Pancreas (tissue), 10 donors: Measurements from ENCODE around the gene PRKCE. TPM values are rescaled to one million over a fixed set of nuclear protein-coding genes. Genes with fewer than 3 reads are reported as not detected.

Experiments used
- ATAC-seq, 4 donors: fragments of 200-7000 bp; cut with Tn5 transposase; one replicate each; pipeline versions ENCODE4 v1.8.0 to v1.9.1; 2020; ENCODE audit warnings: mild to moderate bottlenecking in 4 of 4, moderate library complexity in 4 of 4
- DNase-seq, 6 donors: peaks; one replicate each; pipeline ENCODE4 v3.0.0-alpha.2; 2020
- FAIRE-seq: peaks from 2 replicates; lab custom pipeline; 2012; peaks lifted over from hg19 to GRCh38; lab: Jason Lieb, UNC
- H3K27ac ChIP-seq, 4 donors: fragments of 200-600 bp; sonication (generic); 1 replicate in 3 of 4; 2 replicates in 1 of 4; pipeline versions ENCODE4 v1.5.0 to v1.8.0; 2020
- H3K27me3 ChIP-seq, 4 donors: fragments of 200-600 bp; one replicate each; pipeline ENCODE4 v1.8.0; 2021
- H3K36me3 ChIP-seq, 3 donors: fragments of 200-600 bp; sonication (generic) in 1 of 3; one replicate each; pipeline versions ENCODE4 v1.5.0 to v1.8.0; 2020 to 2021
- H3K4me1 ChIP-seq, 3 donors: fragments of 200-600 bp; one replicate each; pipeline ENCODE4 v1.8.0; 2021
- H3K4me3 ChIP-seq, 4 donors: fragments of 200-600 bp; sonication (generic) in 2 of 4; one replicate each; pipeline versions ENCODE4 v1.5.0 to v1.8.0; 2020 to 2021
- H3K9me3 ChIP-seq, 4 donors: fragments of 200-600 bp; one replicate each; pipeline ENCODE4 v1.8.0; 2021
- WGBS, 2 donors: extraction: QIAGEN DNeasy Blood & Tissue Kit; methylation state at CpG; one replicate each; pipeline ENCODE4 v1.1.7; 2013; 5-methylcytosine and 5-hydroxymethylcytosine counted together
- intact Hi-C, 3 donors: fragments of 100-400 bp; cut with DNase I; formaldehyde crosslinking; loops; one replicate each; pipeline versions ENCODE4 v1.11.1 to v1.14.2; 2022
- polyA plus RNA-seq, 2 donors: library from polyadenylated mRNA; stranded (reverse); fragments of 200-250 nt; gene quantifications; one replicate each; pipeline ENCODE4 v1.2.3, GENCODE V29; 2013
- total RNA-seq, 6 donors: library from RNA; stranded (reverse); fragmentation: NEBNext Ultra II Directional in 4 of 6; extraction: Animal tissue kit (Norgen Biotek cat#: 25700) in 4 of 6; gene quantifications; one replicate each; pipeline versions ENCODE4 v1.2.1 to v1.2.4, GENCODE V29; 2021 to 2023
- TF ChIP-seq, protein P1 (sequence below), 4 donors: fragments of 200-600 bp; sonication (generic) in 3 of 4; IDR thresholded peaks; one replicate each; pipeline versions ENCODE4 v1.5.0 to v1.8.0; 2021; ENCODE audit warnings: antibody characterized with exemption in 4 of 4
- donor health status: healthy with polysubstance abuse.
- donor health status: DM: no; HTN: no; CAD: no; lungs with moderate emphysema.
- donor health status: DM: no; HTN: no; CAD: no.
- donor health status: control.
- donor health status: control.
- donor health status: Bipolar disorder and iron deficiency.
- donor health status: DM: yes; HTN: yes; CAD: no.
- donor health status: DM: no; HTN: no; CAD: no.
- donor health status: DM: no; HTN: no; CAD: no.
- donor health status: DM: yes; HTN: yes; CAD: no.

PRKCE gene
- total and polyA plus RNA-seq, 8 donors, result 4.0 to 19.4 (median 10.0) TPM

DNA sequence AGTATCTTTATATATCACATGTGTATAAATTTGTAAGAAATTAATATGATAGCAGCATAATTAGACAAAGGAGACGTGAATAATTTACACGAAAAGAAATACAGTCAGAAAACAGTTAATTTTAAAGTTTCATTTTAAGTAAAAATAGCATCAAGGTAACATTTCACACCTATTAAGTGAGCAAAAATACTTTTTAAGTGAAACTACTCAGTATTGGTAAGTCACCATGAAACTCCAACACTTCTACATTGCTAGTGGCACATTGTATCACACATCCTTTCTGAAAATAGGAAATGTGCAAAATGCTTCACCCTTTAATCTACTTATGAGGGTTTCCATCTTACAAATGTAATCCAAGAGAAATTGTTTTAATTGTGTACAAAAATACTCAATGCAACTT, 357.8 kb downstream of the PRKCE start:
- DNase-seq, result no peak
- no peak for ATAC-seq
- Histone ChIP-seq H3K4me3 (no peak overlapping the region), H3K27ac (no peak overlapping the region), H3K4me1 (no peaks in the 10 kb centered on the region), H3K9me3 (no peaks in the 10 kb centered on the region), H3K36me3 (peaks cover 0 to 3% (median 0%) of the 10 kb centered on the region in 3 donors), H3K27me3 (no peaks in the 10 kb centered on the region)
- WGBS, 2 donors, result 91 to 92% methylated on average over 2 of the region's 2 CpGs
- no peak for FAIRE-seq
- intact Hi-C loops, result loop anchor here in 2 of 3 donors (10.0 kb wide), 3 partner anchors 285 to 445 kb away; partner anchors contain the start of gene EPAS1 (in 1 of the 2)
- TF ChIP-seq, protein P1, sequence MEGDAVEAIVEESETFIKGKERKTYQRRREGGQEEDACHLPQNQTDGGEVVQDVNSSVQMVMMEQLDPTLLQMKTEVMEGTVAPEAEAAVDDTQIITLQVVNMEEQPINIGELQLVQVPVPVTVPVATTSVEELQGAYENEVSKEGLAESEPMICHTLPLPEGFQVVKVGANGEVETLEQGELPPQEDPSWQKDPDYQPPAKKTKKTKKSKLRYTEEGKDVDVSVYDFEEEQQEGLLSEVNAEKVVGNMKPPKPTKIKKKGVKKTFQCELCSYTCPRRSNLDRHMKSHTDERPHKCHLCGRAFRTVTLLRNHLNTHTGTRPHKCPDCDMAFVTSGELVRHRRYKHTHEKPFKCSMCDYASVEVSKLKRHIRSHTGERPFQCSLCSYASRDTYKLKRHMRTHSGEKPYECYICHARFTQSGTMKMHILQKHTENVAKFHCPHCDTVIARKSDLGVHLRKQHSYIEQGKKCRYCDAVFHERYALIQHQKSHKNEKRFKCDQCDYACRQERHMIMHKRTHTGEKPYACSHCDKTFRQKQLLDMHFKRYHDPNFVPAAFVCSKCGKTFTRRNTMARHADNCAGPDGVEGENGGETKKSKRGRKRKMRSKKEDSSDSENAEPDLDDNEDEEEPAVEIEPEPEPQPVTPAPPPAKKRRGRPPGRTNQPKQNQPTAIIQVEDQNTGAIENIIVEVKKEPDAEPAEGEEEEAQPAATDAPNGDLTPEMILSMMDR (IDR thresholded peaks at IDR 0.05), result no peak

- Histone ChIP-seq H3K4me1 (no peaks in the 10 kb centered on the region), H3K4me3 (no peak overlapping the region), H3K27me3 (no peaks in the 10 kb centered on the region), H3K36me3 (peaks cover 0 to 3% (median 0%) of the 10 kb centered on the region in 3 donors), H3K9me3 (no peaks in the 10 kb centered on the region), H3K27ac (no peak overlapping the region)
- 40 to 44% methylated on average over 2 of the region's 2 CpGs for WGBS, 2 donors
- TF ChIP-seq, protein P1 (IDR thresholded peaks at IDR 0.05), result no peak
- no peak for DNase-seq
- FAIRE-seq, result no peak
- intact Hi-C loops, result loop anchor here in 2 of 3 donors (10.0 kb wide), 3 partner anchors 285 to 445 kb away; partner anchors contain the start of gene EPAS1 (in 1 of the 2)
- ATAC-seq, result no peak
These were observed 358.3 kb downstream of the PRKCE start for GRCh38 chr2:46009772-46010171.

DNA sequence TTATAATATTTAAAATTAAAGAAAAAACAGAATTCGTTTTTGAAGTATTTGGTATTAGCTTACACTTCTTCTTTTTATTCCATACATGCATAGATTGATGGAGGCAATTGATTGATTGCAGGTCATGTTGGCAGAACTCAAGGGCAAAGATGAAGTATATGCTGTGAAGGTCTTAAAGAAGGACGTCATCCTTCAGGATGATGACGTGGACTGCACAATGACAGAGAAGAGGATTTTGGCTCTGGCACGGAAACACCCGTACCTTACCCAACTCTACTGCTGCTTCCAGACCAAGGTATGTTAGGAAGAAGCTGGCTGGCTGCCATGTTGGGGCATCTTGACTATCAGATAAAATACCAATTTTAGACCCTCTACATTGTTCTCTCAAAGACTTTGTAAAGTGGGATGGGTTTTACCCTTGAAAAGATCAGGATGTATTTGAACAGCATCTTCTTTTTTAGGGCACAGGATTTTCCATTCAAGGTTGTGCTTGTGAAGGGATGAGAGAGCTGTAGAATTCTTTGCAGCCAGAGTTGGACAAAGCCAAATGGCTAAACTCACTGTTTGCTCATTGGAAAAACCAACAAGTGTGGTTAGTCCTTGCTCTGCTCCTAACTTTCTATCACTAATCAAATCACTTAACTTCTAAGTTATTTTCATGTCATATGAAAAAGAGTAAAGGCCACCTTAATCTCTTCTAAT, 358.9 kb downstream of the PRKCE start:
- ATAC-seq, result no peak
- Histone ChIP-seq H3K4me1 (no peaks in the 10 kb centered on the region), H3K27ac (no peak overlapping the region), H3K36me3 (peaks cover 0 to 3% (median 0%) of the 10 kb centered on the region in 3 donors), H3K4me3 (no peak overlapping the region), H3K9me3 (no peaks in the 10 kb centered on the region), H3K27me3 (no peaks in the 10 kb centered on the region)
- intact Hi-C loops, result no loop called here
- no peak for FAIRE-seq
- no peak for DNase-seq
- TF ChIP-seq, protein P1 (IDR thresholded peaks at IDR 0.05), result no peak
- WGBS, 2 donors, result 78 to 85% methylated on average over 5 of the region's 5 CpGs

- no peak overlapping the region for H3K4me3 ChIP-seq
- FAIRE-seq (peak; percentile 63), ATAC-seq (peak; percentile 48 to 87 (median 85)), DNase-seq (no peak)
- no peaks in the 10 kb centered on the region for H3K9me3 ChIP-seq
- no peak overlapping the region for H3K27ac ChIP-seq
- intact Hi-C loops, result no loop called here
- H3K4me1 ChIP-seq, result no peaks in the 10 kb centered on the region
- 30 to 31% methylated on average over 3 of the region's 3 CpGs for WGBS, 2 donors
- H3K36me3 ChIP-seq, result peaks cover 0 to 3% (median 0%) of the 10 kb centered on the region in 3 donors
- no peaks in the 10 kb centered on the region for H3K27me3 ChIP-seq
- TF ChIP-seq, protein P1 (IDR thresholded peaks at IDR 0.05), result peak in 3 of 4 donors; percentile 31 to 45 (median 42)
These were observed 359.5 kb downstream of the PRKCE start for GRCh38 chr2:46010925-46011490.
